ENCODE results near the gene TENM3. TPM values are rescaled to one million over a fixed set of nuclear protein-coding genes. Genes with fewer than 3 reads are reported as not detected.

The TENM3 gene
- polyA plus RNA-seq, 1 donor = 17.7 TPM

- DNase-seq = no peak
Measured at GRCh38 chr4:182576601-182577289, 333.5 kb downstream of the TENM3 start.

GRCh38 chr4:182577411-182577810 is 334.2 kb downstream of the TENM3 start:
- DNase-seq = no peak

- no peak for DNase-seq
Measured at GRCh38 chr4:182578402-182578801, 335.2 kb downstream of the TENM3 start.

DNA sequence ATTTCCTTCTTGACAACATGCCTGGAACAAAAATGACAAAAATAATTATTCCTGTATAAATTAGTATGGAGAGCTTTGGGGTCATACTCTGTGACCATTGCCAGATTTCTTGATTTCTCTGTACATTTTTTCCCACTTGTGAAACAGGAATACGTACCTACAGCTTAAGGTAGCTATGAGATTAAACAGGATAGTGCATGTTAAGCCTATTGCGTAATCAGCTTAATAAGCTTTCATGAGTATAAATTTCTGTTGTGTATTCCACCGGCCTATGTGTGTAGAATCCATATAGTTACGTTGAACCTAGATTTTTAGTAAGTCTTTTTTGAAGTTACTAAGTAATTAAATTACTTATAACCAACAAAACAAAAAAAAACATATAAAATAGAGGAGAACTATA is 339.0 kb downstream of the TENM3 start:
- no peak for DNase-seq

GRCh38 chr4:182583703-182584415 is 340.7 kb downstream of the TENM3 start:
- DNase-seq = no peak

GRCh38 chr4:182585321-182585720 is 342.1 kb downstream of the TENM3 start:
- DNase-seq = no peak

DNA sequence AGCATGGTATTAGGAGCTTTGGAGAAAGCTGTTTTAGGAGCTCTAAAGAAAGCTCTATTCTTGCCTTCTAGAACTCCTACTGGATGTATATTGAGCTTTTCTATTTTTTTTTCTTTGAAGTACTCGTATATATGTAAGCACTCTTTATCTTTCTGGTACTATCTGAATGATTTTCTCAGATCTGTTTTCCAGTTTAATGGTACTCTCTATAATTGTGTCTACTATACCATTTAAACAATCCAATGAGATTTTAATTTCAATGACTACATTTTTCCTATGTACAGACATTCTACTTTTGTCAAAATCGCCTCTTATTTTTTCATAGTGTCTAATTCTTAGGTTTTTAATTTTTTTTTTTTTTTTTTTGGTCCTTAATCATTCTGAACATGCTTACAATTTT is 345.9 kb downstream of the TENM3 start:
- no peak for DNase-seq

- DNase-seq = no peak
Measured at GRCh38 chr4:182593402-182593801, 350.2 kb downstream of the TENM3 start.

DNA sequence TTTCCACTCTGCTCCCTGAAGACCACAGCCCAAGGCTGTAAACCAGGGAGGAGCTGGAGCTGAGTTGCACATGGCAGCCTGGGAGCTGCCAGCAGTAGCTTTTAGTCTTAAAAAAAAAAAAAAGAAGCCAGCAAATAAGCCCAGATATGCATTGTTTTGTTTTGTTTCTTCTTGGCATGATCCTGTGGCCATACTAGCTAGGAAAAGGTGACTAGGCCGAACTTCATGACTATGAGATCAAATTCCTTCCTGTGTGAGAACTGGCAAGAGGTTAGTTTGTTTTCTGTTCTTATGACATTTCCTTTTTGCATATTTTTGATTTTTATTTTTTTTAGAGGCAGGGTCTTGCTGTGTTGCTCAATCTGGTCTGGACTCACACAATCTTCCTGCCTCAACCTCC is 350.7 kb downstream of the TENM3 start:
- DNase-seq = no peak

DNA sequence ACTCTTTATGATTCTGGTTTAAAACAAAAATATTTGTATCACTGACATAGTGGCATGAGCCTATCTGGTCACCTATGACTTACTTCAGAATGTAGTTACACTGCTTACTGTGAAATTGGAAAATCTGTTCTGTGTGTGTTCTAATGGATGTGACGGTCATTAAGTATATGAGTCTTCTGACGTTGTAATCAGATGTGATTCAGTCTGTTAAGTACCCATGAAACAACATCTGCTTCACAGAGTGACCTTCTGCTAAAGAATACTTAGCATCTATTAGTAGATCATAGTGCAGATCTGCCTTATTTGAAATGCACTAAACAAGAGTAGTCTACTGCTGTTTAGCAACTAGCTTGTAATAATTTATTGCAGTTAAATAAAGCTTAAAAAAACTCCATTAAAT is 356.9 kb downstream of the TENM3 start:
- no peak for DNase-seq

- DNase-seq = no peak
Measured at GRCh38 chr4:182600856-182601255, 357.7 kb downstream of the TENM3 start.

DNA sequence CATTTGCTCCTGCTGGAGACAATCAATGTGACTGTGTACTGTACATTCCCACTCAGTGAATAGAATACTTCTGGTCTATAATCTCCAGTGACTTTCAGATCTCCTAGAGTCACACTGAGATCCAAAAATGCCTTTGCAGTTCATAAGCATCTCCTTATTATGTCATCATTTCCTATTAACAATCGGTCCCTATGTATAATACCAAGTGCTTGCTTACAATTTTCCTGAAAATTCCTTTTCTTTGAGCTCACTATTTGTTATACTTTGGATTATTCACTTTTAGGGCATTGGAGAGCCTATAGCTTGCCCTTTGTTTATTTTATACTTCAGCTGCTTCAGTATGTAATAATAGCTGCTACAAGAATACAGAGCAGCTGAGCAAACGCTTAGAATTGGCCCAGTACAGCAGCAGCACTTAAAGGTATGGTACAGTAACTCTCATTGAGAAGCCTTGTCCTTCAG is 361.0 kb downstream of the TENM3 start:
- no peak for DNase-seq

GRCh38 chr4:182604953-182605352 is 361.8 kb downstream of the TENM3 start:
- no peak for DNase-seq

- no peak for DNase-seq
Measured at GRCh38 chr4:182608525-182608924, 365.3 kb downstream of the TENM3 start.

DNA sequence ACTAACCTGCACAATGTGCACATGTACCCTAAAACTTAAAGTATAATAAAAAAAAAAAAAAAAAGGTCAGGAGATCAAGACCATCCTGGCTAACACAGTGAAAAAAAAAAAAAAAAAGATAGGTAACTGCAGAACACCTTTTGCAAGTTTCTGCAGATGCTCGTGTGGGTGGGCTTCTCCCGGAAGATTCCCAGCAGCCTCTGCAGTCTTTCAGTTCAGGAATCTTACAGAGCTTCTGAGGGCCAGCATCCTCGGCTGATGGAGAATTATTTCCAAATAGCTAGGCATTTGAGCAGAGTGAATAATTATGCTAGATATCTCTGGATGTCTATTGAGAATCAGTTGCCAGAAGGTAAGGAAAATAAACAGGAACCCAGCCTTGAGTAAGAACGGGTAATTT is 373.3 kb downstream of the TENM3 start:
- DNase-seq = no peak

GRCh38 chr4:182619660-182620059 is 376.5 kb downstream of the TENM3 start:
- no peak for DNase-seq

DNA sequence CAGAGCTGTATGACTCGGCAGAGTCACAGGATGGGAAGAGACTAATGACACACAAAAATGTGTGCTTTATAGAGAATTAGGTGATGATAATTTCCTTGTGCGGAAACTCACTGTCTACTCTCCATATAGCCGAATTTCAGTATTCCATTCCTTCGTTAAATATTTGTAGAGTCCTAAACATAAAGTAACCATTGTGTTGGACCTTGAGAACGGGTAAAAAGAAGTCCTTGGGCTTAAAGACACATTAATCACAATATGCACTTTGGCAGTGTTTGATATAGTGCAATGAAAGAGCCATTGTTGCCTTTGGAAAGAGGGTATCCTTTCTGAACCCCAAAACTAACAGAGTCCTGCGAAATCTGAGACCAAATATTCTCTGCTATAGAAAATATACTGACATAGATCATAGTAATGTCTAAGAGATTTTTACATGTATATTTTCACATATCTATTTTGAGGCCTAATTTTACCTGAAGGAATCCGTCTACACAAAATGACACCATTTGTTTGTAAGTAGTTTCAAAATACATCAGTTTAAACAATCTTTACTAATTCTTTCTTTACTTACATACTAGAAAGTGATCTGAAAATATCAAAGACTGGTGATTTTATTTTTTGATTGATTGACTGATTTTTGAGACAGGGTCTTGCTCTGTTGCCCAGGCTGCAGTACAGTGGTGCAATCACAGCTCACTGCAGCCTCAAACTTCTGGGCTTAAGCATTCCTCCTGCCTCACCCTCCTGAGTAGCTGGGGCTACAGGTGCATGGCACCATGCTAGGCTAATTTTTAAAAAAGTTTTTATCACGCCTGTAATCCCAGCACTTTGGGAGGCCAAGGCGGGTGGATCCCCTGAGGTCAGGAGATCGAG is 377.1 kb downstream of the TENM3 start:
- no peak for DNase-seq

DNA sequence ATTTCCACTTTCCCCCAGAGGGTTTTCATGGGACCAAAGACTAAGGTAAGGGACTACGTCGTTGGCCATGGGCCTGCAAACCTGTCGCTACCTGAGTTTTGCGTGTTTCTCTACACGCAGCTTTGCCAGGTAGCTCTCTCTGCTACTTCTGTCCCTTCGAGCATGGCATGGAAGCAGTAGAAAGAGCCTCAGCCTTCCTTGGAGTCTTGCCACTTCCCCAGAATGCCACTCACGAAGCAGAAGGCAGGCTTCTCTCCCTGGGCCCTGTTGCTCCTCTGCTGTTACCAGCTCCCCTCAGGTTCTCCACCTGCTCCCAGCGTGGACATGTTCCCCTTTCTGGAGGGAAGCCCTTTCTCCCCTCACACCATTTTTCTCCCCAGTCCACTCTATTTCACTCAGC is 381.1 kb downstream of the TENM3 start:
- no peak for DNase-seq

- DNase-seq = no peak
Measured at GRCh38 chr4:182625193-182625592, 382.0 kb downstream of the TENM3 start.

DNA sequence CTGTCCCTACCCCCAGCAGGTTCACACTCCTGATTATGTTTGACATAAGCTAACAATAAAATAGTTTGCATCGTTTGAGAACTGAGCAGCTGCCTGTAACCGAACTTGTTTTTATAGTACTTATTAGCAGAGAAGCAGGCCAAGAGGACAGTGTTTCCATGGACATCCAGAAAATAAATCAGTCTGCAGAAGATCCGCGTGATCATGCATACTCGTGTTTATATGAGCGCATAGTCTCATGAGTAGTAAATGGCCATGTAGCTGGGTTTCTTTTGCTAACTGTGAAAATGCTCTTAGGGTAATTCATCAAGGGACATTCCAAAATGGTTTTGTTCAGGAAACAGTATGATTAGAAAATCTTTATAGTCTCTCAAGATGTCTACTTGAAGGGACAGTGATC is 384.8 kb downstream of the TENM3 start:
- no peak for DNase-seq

- no peak for DNase-seq
Measured at GRCh38 chr4:182628544-182628943, 385.3 kb downstream of the TENM3 start.

- no peak for DNase-seq
Measured at GRCh38 chr4:182629096-182629495, 385.9 kb downstream of the TENM3 start.

- DNase-seq = no peak
Measured at GRCh38 chr4:182640491-182640890, 397.3 kb downstream of the TENM3 start.
